Panc1 (cell line): ENCODE data around the gene CYTH4. TPM values are rescaled to one million over a fixed set of nuclear protein-coding genes. Genes with fewer than 3 reads are reported as not detected.

ENCODE experiments used
- total RNA-seq: library from RNA; stranded (reverse); gene quantifications from one replicate; pipeline ENCODE4 v1.2.1, GENCODE V29; 2021; ENCODE audit not compliant: unreplicated experiment

The CYTH4 gene
- total RNA-seq, 1 experiment from 2014 or later: 1.3 TPM

Other genes with a start within 250 kb of the CYTH4 start
- 32.7 TPM for gene KCTD17, start 230.8 kb upstream of the CYTH4 start, total RNA-seq
- gene TMPRSS6, start 172.8 kb upstream of the CYTH4 start, total RNA-seq: not detected
- 1.0 TPM for gene IL2RB, start 132.6 kb upstream of the CYTH4 start, total RNA-seq
- 25.0 TPM for gene C1QTNF6, start 94.3 kb upstream of the CYTH4 start, total RNA-seq
- gene SSTR3, start 70.0 kb upstream of the CYTH4 start, total RNA-seq: 0.08 TPM
- 1.5 TPM for gene RAC2, start 38.2 kb upstream of the CYTH4 start, total RNA-seq
- gene ELFN2, start 145.0 kb downstream of the CYTH4 start, total RNA-seq: 2.9 TPM
- gene MFNG, start 203.9 kb downstream of the CYTH4 start, total RNA-seq: 7.1 TPM
- 43.1 TPM for gene CARD10, start 236.9 kb downstream of the CYTH4 start, total RNA-seq